Sigmoid colon (tissue), 4 donors: Measurements from ENCODE around the gene CELF3.

ENCODE experiments used
- EP300 ChIP-seq, 4 donors: sonication (generic); formaldehyde crosslinking; IDR thresholded peaks; one replicate each; pipeline ENCODE4 v1.6.1; 2017; ENCODE audit warnings: antibody characterized with exemption in 4 of 4
- POLR2A ChIP-seq, 2 donors: fragments of 450-650 bp; IDR thresholded peaks; one replicate each; pipeline ENCODE4 v1.6.1; 2016; ENCODE audit warnings: antibody characterized with exemption in 2 of 2, mild to moderate bottlenecking in 2 of 2, moderate library complexity in 2 of 2
- TF ChIP-seq, protein P1 (sequence below), 4 experiments: fragments of 450-650 bp in 3 of 4; fragments of 200-600 bp in 1 of 4; IDR thresholded peaks; one replicate each; pipeline ENCODE4 v1.5.1; 2016 to 2019; ENCODE audit warnings: antibody characterized with exemption in 4 of 4, mild to moderate bottlenecking in 3 of 4, moderate library complexity in 2 of 4

DNA sequence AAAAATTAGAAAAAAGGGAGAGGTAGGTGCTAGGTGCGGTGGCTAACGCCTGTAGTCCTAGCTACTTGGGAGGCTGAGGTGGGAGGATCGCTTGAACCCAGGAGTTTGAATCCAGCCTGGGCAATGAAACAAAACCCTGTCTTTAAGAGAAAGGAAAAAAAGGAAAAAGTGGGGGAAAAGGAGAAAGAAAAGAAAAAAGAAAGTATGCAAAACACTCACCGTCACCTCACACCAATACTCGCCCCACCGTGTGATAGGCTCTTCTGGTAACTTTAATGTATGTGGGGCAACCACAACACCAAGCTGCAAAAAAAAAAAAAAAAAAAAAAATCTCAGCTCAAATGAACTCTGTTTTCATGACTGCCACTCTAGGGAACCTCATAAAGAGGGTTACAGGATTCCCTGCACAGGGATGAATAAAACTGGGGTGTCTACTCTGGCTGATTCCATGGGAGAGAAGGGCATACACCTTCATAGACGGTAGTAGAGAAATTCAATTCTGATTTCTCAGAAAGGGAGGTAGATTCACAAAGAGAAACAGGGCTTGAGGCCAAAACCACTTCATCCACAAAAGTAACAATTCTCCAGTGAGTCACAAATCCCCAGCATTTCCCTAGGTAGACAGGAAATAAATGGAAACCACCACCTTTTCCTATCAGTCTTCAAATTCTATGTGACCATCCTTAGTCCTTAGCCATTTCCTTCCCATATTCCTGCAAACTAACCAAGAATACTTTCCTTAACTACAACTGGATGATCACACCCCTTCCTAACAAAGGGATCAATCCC, 44.2 kb upstream of the CELF3 start:
- TF ChIP-seq, protein P1, sequence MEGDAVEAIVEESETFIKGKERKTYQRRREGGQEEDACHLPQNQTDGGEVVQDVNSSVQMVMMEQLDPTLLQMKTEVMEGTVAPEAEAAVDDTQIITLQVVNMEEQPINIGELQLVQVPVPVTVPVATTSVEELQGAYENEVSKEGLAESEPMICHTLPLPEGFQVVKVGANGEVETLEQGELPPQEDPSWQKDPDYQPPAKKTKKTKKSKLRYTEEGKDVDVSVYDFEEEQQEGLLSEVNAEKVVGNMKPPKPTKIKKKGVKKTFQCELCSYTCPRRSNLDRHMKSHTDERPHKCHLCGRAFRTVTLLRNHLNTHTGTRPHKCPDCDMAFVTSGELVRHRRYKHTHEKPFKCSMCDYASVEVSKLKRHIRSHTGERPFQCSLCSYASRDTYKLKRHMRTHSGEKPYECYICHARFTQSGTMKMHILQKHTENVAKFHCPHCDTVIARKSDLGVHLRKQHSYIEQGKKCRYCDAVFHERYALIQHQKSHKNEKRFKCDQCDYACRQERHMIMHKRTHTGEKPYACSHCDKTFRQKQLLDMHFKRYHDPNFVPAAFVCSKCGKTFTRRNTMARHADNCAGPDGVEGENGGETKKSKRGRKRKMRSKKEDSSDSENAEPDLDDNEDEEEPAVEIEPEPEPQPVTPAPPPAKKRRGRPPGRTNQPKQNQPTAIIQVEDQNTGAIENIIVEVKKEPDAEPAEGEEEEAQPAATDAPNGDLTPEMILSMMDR (IDR thresholded peaks at IDR 0.05) = no peak
- TF ChIP-seq POLR2A (IDR thresholded peaks at IDR 0.05) (no peak), EP300 (IDR thresholded peaks at IDR 0.05) (no peak)
